Colonic mucosa (tissue), 4 donors: ENCODE results near the gene ME2. TPM values are rescaled to one million over a fixed set of nuclear protein-coding genes. Genes with fewer than 3 reads are reported as not detected.
"Not testable (repeated sequence)": the region's sequence is repeated elsewhere in the genome, so short reads cannot be mapped to it uniquely, and the experiment has no call there.

Experiments used
- DNase-seq: peaks from one replicate; pipeline ENCODE4 v3.0.0-alpha.2; 2020
- H3K27ac ChIP-seq: fragments of 200-600 bp; one replicate; pipeline ENCODE4 v1.8.0; 2021
- H3K27me3 ChIP-seq: fragments of 200-600 bp; one replicate; pipeline ENCODE4 v1.8.0; 2021
- H3K36me3 ChIP-seq: fragments of 200-600 bp; one replicate; pipeline ENCODE4 v1.8.0; 2021
- H3K4me1 ChIP-seq: fragments of 200-600 bp; one replicate; pipeline ENCODE4 v1.8.0; 2021; ENCODE audit warnings: mild to moderate bottlenecking
- H3K4me3 ChIP-seq: fragments of 200-600 bp; one replicate; pipeline ENCODE4 v1.8.0; 2021
- H3K9ac ChIP-seq, 2 donors: one replicate each; pipeline ENCODE4 v1.7.0; 2013; ENCODE audit warnings: control low read depth in 2 of 2, low read depth in 2 of 2, low read length in 2 of 2
- H3K9me3 ChIP-seq: fragments of 200-600 bp; one replicate; pipeline ENCODE4 v1.8.0; 2021
- CTCF ChIP-seq: fragments of 200-600 bp; IDR thresholded peaks from one replicate; pipeline ENCODE4 v1.8.0; 2022; ENCODE audit warnings: antibody characterized with exemption, mild to moderate bottlenecking
- intact Hi-C: fragments of 100-400 bp; cut with DNase I; formaldehyde crosslinking; loops from one replicate; pipeline ENCODE4 v1.14.1; 2022
- total RNA-seq, 2 donors: library from RNA; stranded (reverse); fragmentation: NEBNext Ultra II Directional in 1 of 2; extraction: Animal tissue kit (Norgen Biotek cat#: 25700) in 1 of 2; gene quantifications; one replicate each; pipeline ENCODE4 v1.2.1, GENCODE V29; 2021
- donor health status: healthy.
- donor health status: DM: no; HTN: no; CAD: no.
- donor health status: DM: no; HTN: no; CAD: no.

Gene ME2
- total RNA-seq, 2 donors from 2014 or later: 59.4 to 76.5 TPM

- Histone ChIP-seq H3K9me3 (no peaks in the 10 kb centered on the region), H3K27me3 (no peaks in the 10 kb centered on the region), H3K4me3 (no peak overlapping the region), H3K27ac (no peak overlapping the region), H3K4me1 (no peaks in the 10 kb centered on the region), H3K36me3 (no peaks in the 10 kb centered on the region), H3K9ac (no peak overlapping the region)
- TF ChIP-seq CTCF: no peak
- intact Hi-C loops: no loop called here
- no peak for DNase-seq
Measured at GRCh38 chr18:50855976-50856757, 22.8 kb upstream of the ME2 start.

- H3K27ac ChIP-seq, H3K9me3 ChIP-seq, DNase-seq, H3K9ac ChIP-seq, intact Hi-C loops, H3K27me3 ChIP-seq, H3K4me1 ChIP-seq, H3K4me3 ChIP-seq, H3K36me3 ChIP-seq: not testable (repeated sequence)
Measured at GRCh38 chr18:50857166-50857565, 21.8 kb upstream of the ME2 start.

GRCh38 chr18:50857694-50858093, 21.2 kb upstream of the ME2 start:
- Histone ChIP-seq H3K27me3 (no peaks in the 10 kb centered on the region), H3K27ac (no peak overlapping the region), H3K9ac (no peak overlapping the region), H3K4me1 (no peaks in the 10 kb centered on the region), H3K4me3 (no peak overlapping the region), H3K36me3 (no peaks in the 10 kb centered on the region), H3K9me3 (no peaks in the 10 kb centered on the region)
- intact Hi-C loops: no loop called here
- TF ChIP-seq CTCF: no peak
- no peak for DNase-seq

- H3K9ac ChIP-seq: no peak overlapping the region
- H3K4me3 ChIP-seq: no peak overlapping the region
- no peaks in the 10 kb centered on the region for H3K9me3 ChIP-seq
- no peak for DNase-seq
- H3K27ac ChIP-seq: no peak overlapping the region
- H3K36me3 ChIP-seq: no peaks in the 10 kb centered on the region
- TF ChIP-seq CTCF: no peak
- intact Hi-C loops: no loop called here
- H3K4me1 ChIP-seq: no peaks in the 10 kb centered on the region
- H3K27me3 ChIP-seq: no peaks in the 10 kb centered on the region
Measured at GRCh38 chr18:50859793-50860555, 18.9 kb upstream of the ME2 start.

- H3K27ac ChIP-seq: no peak overlapping the region
- no peaks in the 10 kb centered on the region for H3K36me3 ChIP-seq
- no peaks in the 10 kb centered on the region for H3K27me3 ChIP-seq
- intact Hi-C loops: no loop called here
- H3K4me3 ChIP-seq: no peak overlapping the region
- H3K4me1 ChIP-seq: no peaks in the 10 kb centered on the region
- H3K9me3 ChIP-seq: no peaks in the 10 kb centered on the region
- DNase-seq: no peak
- TF ChIP-seq CTCF: no peak
- H3K9ac ChIP-seq: no peak overlapping the region
Measured at GRCh38 chr18:50861617-50862016, 17.3 kb upstream of the ME2 start.

GRCh38 chr18:50862401-50862800, 16.5 kb upstream of the ME2 start:
- Histone ChIP-seq H3K36me3 (no peaks in the 10 kb centered on the region), H3K9ac (no peak overlapping the region), H3K9me3 (no peaks in the 10 kb centered on the region), H3K27me3 (no peaks in the 10 kb centered on the region), H3K27ac (no peak overlapping the region), H3K4me3 (no peak overlapping the region), H3K4me1 (no peaks in the 10 kb centered on the region)
- intact Hi-C loops: no loop called here
- no peak for DNase-seq
- TF ChIP-seq CTCF: no peak
